HG02884 (cell line): ENCODE results near the gene UTP20.
A peak's percentile ranks its signal among the peaks of the same experiment; 100 is the strongest.
"Not testable (repeated sequence)": the region's sequence is repeated elsewhere in the genome, so short reads cannot be mapped to it uniquely, and the experiment has no call there.

Experiments used
- ATAC-seq: cut with Tn5 transposase; IDR thresholded peaks from one replicate; pipeline ENCODE4 v1.9.1; 2021; ENCODE audit warnings: mild to moderate bottlenecking, moderate library complexity; ENCODE audit not compliant: unreplicated experiment

UTP20 gene

DNA sequence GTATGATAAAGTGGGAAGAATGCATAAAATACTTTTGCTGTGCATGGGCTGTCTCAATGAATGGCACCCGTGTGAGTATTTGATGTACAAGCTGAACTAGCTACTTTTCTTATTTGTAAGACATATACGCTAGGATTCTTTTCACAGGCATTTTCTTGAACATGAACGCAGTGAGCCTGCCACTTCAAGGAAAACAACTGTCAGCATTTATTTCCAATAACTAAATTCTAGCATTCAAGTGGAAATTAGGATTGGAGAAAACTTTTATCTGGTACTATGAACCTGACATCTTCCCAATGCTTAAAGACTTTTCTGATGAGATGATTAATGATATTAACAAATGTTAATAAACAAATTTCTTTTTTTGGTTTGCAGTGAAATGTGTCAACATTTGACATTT lies 45.7 kb downstream of the UTP20 start:
- ATAC-seq = no peak

DNA sequence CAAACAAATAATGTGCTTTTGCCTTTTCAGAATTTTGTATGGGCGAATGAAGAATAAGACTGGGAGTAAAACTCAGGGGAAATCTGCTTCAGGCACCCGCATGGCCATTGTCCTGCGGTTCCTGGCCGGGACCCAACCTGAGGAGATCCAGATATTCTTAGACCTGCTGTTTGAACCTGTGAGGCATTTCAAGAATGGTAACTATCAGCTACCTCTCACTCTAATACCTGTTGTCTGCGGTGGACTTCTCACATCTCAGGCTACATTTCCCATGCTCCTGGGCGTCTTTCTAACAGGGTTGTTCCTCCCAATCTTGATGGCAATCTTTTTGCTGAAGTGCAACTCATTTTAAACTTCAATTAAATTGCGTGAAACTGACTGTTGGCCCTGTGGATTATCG lies 47.1 kb downstream of the UTP20 start:
- ATAC-seq = no peak

DNA sequence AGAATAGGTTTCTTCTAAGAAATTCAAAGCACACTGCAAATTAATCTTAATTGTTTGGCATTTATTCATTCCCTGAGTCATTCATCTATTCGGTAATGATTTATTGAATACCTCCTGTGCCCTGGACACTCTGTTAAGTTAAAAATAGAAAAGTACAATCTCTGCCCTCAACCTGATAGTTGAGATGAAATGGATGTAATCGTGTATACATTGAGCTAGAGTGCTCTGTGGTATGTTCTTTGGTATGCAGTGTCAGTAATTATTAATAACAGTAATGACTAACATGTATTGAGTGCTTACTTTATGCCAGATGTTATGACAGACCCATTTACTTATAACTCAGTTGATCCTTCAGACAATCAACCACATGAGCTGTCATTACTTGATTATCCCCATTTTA lies 47.6 kb downstream of the UTP20 start:
- ATAC-seq = no peak

DNA sequence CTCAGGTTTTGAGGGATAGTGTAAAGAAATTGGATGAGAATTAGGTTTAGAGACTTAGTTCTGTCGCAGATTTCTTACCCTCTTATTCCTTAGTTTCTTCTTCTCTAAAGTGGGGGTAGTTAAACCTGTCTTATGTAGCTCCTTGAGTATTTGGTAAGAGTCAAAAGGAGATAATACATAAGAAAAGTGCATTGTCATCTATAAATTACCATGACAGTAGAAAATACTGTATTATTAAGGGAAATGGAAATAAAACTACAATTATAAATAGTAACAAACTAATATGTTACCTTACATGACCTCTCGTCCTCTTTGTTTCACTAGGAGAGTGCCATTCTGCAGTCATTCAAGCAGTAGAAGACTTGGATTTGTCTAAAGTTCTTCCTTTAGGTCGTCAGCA lies 49.0 kb downstream of the UTP20 start:
- no peak for ATAC-seq

DNA sequence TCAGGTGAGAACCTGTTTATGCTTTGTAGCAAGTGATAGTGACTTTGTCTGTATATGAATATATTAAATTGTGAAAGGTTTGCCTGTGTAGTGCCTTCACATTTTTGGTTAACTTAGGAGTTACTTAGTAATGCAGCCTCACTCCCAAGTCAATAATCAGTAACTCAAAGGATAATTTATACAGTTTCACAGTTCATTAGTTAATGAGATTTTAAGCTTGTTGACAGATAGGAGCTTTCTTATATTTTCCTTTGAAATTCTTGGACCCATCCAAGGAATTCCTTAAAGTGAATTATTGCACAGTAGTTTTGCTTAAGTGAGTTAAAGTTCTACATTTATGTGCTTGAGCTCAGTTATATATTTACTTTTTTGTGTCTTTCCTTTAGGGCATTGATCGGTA lies 50.7 kb downstream of the UTP20 start:
- ATAC-seq = no peak

DNA sequence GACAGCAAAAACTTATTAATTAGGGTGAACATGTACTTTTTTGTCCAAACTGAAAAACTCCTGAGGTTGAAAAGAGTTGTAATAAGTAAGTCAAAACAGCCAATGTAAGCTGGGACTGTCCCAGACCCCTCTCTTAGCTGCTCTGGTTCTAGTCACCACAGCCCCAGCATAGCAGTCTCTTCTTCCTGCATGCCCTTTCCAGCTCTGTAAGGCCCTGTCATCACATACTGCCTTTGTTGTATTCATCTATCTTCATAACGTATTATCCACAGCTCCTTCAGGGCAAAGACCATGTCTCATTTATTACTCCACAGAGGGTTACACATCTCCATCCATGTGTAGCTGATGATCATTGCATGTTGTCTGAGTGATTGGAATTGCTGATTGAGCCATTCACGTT lies 56.5 kb downstream of the UTP20 start:
- no peak for ATAC-seq

DNA sequence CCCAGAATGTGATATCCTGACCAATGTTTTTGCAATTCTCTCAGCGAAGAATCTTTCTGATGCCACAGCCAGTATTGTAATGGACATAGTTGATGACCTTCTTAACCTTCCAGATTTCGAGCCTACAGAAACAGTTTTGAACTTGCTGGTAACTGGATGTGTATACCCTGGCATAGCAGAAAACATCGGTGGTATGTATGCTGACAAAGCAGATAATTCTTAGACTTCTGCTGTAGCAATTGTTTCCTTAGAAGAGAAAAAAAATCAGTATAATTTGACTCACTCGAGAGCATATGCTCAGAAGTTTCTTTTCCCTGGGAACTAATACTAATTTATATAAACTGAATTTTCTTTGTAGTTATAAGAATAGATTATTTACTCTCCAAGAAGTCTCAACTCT lies 58.2 kb downstream of the UTP20 start:
- no peak for ATAC-seq

DNA sequence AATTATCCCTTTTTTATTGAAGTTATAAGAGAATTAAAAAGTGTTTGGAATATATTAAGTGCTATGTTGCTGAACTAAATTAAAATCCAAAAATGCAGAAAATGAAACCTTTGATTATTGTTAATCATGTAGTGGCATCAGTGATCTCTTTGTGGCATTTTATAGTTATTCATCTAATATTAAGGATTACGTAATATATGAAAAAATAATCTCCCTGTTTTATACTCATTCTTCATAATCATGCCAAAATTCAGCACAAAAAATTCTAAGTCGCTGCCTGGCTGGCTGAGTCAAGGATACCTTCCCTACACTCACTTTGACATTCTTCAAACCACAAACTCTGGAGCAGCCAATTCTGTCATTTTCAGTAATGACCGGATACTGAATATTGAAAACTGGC lies 64.0 kb downstream of the UTP20 start:
- ATAC-seq = no peak

DNA sequence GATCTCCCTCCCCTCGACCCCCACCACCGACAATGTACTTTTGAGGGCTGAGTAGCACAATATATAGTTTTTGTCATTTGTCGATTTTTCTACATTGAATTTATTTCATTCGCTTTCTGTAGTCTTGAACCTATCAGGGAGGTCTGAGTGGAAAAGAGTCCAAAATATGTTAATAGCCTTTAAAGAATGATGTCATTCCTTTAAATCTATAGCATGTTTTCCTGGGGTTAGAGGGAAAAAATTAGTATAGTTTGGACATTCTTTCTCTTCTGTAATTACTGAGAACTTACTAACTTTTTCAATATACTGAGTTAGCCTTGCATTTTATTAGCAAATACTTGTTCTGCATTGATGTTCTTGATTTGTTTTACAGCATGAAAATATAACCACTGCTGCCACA lies 71.8 kb downstream of the UTP20 start:
- ATAC-seq = no peak

DNA sequence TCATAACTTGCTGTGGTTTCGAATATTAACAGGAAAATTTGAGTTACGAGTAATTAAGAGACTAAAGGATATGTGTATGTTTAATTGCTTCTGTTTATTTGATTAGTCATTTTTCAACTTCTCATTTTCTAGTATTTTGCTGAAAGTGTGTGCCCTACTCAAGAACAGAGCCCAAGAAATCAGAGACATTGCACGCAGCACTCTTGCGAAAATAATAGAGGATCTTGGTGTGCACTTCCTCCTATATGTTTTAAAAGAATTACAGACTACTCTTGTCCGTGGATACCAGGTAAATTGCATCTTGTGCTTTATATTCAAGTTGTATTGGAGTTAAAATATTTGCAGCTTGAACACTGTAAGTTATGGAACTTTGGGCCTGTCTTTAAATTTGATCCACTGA lies 76.9 kb downstream of the UTP20 start:
- ATAC-seq = no peak

DNA sequence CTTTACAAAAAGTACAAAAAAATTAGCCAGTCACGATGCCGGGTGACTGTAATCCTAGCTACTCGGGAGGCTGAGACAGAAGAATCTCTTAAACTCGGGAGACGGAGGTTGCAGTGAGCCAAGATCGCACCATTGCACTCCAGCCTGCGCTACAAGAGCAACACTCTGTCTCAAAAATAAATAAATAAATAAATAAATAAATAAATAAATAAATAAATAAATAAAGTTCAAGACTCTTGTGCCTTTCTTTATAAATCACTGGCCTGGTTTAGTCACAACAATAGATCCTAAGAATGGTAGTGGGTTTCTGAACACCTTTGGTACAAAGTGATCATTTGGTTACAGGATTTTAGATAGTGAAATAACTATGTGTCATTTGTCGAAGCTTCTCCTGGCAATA lies 81.5 kb downstream of the UTP20 start:
- ATAC-seq = no peak

DNA sequence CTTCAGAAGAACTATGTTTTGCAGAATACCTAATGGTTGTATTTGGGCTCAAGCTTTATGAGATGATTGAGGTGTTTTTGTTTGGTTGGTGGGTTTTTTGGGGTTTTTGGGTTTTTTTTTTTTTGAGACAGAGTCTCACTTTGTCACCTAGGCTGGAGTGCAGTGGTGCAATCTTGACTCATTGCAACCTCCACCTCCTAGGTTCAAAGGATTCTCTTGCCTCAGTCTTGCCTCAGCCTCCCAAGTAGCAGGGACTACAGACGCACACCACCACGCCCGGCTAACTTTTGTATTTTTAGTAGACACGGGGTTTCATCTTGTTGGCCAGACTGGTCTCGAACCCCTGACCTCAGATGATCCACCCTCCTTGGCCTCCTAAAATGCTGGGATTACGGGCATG lies 88.1 kb downstream of the UTP20 start:
- no peak for ATAC-seq

DNA sequence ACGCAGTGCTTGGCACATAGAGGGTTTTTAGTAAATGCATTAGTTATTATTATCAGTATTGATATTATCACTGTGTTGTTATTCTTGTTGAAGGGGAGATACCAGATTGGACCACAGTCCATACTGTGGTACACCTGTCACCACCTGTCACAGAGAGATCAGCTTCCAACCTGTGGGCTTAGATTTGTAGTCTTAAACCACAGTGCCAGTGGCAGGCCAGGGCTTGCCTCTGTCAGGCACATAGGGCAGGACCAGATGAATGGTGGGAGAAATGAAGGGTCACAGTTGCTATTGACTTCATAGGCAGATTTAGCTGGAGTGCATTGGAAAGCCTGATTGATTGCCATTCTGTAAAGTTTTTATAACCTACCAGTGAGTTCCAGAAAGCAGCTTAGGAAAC lies 92.5 kb downstream of the UTP20 start:
- no peak for ATAC-seq

DNA sequence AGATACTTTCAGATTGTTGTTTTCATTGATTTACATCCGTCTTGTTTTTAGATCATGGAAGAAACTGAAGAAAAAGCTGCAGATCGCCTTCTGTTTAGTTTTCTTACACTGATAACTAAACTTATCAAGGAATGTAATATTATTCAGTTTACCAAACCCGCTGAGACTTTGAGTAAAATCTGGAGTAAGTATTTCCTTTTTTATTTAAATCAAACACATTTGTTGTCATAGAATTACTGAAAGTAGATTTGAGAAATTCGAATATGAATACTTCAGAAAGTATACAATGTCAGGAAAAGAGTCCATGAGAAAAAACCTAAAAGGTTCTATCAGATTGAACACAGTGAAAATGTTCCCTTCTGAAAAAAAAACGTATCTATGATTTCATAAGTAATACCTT lies 95.7 kb downstream of the UTP20 start:
- no peak for ATAC-seq

DNA sequence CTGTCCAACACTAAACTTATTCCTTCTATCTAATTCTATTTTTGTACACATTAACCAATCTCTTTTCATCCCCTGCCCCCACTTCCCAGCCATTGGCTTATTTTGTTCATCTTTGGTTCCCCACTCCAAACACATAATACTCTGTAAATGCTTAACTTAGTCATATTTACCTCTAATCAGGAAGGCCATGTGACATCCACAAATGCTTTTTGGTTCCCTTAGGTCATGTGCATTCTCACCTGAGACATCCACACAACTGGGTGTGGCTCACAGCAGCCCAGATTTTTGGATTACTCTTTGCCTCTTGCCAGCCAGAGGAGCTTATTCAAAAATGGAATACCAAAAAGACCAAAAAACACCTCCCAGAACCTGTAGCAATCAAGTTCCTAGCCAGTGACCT lies 99.2 kb downstream of the UTP20 start:
- ATAC-seq = no peak

DNA sequence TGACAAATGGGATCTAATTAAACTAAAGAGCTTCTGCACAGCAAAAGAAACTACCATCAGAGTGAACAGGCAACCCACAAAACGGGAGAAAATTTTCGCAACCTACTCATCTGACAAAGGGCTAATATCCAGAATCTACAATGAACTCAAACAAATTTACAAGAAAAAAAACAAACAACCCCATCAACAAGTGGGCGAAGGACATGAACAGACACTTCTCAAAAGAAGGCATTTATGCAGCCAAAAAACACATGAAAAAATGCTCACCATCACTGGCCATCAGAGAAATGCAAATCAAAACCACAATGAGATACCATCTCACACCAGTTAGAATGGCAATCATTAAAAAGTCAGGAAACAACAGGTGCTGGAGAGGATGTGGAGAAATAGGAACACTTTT lies 111.3 kb downstream of the UTP20 start:
- ATAC-seq = not testable (repeated sequence)

DNA sequence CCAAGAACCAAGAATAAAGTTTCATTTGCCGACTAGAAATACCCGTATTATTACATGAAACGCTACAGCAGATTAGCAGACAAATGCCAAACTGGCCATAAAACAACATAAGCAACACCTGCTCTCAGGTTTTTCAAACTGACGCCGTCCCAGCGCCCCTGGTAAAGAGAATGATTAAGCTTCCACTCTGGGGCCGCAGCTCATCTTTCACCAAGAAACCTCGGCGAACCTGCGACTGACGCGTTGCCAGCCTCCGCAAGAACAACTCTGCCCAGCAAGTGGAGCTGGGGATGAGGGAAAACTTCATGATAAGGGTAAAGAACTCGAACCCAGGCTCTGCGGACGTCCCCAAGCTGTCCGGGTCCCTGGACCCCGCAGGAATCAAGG lies 127.1 kb downstream of the UTP20 start:
- peak; percentile 29 for ATAC-seq

DNA sequence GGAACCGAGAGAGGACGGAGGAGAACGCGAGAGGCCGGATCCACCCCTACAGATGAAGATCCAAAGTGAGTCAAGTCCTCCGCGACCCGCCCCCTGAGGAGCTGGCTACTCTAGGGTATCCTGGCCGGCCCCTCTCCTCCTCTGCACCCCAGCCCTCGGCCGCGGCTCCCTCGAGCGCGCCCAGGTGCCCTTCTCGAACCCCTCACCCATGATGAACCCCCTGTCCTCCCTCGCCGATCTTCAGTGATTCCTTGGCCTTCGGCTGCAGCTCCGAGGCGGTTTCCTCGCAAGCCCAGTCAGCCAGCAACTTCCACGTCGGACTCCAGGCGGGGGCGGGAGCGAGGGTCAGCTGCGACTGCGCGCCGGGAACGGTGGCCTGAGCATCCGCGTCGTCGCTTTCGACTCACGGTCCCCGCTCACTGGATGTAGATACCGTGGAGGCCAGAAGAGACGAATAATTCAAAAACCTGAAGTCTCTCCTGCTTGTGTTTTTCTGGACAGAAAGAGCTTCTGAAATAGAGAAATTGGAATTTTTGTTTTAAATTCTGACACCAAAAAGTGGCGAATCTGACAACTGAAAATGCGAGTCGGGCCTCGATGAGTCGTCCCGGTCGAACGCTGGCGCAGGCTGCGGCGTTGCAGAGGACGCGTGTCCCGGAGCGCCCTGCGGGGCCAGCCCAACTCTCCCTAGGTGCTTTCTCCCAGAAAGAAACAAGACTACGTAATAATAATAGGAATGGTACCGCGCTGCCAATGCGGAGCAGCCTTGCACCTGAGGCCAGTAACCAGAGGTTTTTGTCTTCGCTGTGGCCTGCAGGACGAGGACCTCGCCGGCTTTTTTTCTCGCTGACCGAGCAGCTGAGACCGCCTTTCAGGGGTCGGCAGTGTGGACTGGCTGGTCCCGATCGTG lies 127.8 kb downstream of the UTP20 start, which contains the start of gene ARL1:
Gene ARL1, minus strand, starts transcription at position 337 of the 910 bp plus-strand sequence. Its CDS starts 127 bp downstream, at position 210.
- ATAC-seq = peak; percentile 72

DNA sequence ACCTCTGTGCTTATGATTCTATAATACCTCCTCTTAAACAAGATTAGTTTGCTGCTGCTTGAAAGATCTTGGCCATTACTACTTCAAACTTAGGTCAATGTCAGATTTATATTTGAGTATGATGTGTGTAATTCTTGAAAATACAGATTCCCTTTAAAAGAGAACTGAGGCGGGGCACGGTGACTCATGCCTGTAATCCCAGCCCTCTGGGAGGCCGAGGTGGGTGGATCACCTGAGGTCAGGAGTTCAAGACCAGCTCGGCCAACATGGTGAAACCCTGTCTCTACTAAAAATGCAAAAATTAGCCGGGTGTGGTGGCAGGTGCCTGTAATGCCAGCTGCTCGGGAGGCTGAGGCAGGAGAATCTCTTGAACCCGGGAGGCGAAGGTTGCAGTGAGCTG lies 130.3 kb downstream of the UTP20 start:
- not testable (repeated sequence) for ATAC-seq

DNA sequence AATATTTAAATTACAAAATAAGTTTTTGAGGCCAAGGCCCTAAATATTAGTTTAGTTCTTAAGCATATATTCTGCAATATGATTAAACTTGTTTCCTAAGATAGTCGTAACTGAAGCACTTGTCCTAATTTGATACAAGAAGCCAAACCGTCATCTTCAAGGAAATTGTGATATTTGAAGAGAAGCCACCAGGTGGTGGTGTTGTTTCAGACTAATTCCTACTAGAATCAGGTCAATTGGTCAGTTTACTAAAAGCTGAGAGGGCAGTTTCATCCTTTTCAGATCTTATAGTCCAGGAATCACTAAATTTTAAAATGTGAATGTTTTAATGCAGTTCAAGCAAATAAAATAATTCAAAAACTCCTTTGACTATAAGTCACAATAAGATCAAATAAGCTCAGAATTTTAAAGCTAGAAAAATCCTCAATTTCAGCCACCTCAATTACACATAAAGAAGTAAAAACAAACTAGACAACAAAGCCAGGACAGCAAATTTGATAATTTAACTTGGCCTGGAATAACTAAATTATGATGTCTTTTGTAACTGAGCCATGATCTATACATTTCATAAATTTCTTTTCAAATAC lies 134.7 kb downstream of the UTP20 start:
- ATAC-seq = peak; percentile 54

DNA sequence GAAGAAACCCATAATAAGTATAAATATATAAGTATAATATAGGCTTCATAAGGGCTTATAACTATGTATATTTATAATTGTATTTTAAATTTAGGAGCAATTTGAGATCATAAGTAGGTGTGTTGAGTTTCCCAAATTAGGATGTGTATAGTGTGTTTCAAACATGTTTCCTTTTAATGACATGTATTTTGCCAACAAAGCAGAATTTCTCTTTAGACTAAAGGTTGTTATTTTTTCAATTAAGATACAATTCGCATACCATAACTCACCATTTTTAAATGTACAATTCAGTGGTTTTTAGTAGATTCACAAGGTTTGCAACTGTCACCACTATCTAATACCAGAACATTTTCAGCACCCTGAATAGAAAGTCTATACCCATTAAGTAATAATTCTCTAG lies 135.3 kb downstream of the UTP20 start:
- no peak for ATAC-seq

DNA sequence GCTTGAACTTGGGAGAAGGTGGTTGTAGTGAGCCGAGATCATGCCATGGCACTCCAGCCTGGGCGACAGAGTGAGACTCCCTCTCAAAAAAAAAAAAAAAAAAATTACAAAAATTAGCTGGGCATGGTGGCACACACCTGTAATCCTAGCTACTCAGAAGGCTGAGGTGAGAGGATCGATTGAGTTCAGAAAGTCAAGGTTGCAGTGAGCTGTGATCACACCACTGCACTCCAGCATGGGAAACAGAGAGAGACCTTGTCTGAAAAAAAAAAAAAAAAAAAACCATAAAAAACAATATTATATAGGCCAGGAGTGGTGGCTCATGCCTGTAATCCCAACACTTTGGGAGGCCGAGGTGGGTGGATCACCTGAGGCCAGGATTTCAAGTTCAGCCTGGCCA lies 142.2 kb downstream of the UTP20 start:
- not testable (repeated sequence) for ATAC-seq
